KMS-11 (cell line): Measurements from ENCODE around the gene SORCS1.

Experiments used
- H2AFZ ChIP-seq: fragments of 200-600 bp; sonication (generic); 2 replicates; pipeline ENCODE4 v1.6.1; 2016; ENCODE audit warnings: antibody characterized with exemption, mixed run types, low read depth
- H3K27ac ChIP-seq: fragments of 200-600 bp; sonication (generic); 2 replicates; pipeline ENCODE4 v1.6.1; 2016; ENCODE audit warnings: mild to moderate bottlenecking, mixed run types
- H3K27me3 ChIP-seq: fragments of 200-600 bp; sonication (generic); 2 replicates; pipeline ENCODE4 v1.6.1; 2017; ENCODE audit warnings: mild to moderate bottlenecking, low read depth, mixed run types, moderate library complexity; ENCODE audit not compliant: insufficient read depth
- H3K36me3 ChIP-seq: fragments of 200-600 bp; sonication (generic); 2 replicates; pipeline ENCODE4 v1.6.1; 2017; ENCODE audit warnings: mild to moderate bottlenecking, mixed run types; ENCODE audit not compliant: insufficient read depth
- H3K4me1 ChIP-seq: fragments of 200-600 bp; sonication (generic); 2 replicates; pipeline ENCODE4 v1.6.1; 2016; ENCODE audit warnings: mild to moderate bottlenecking, low read depth, mixed run types; ENCODE audit not compliant: poor library complexity, severe bottlenecking
- H3K4me2 ChIP-seq: fragments of 200-600 bp; sonication (generic); 2 replicates; pipeline ENCODE4 v1.7.0; 2016; ENCODE audit warnings: mild to moderate bottlenecking, mixed run types
- H3K4me3 ChIP-seq: fragments of 200-600 bp; sonication (generic); IDR thresholded peaks from 2 replicates; pipeline ENCODE4 v1.6.1; 2017; ENCODE audit warnings: low read depth, low read length, mixed read lengths; ENCODE audit not compliant: insufficient read depth
- H3K79me2 ChIP-seq: fragments of 200-600 bp; sonication (generic); 2 replicates; pipeline ENCODE4 v1.6.1; 2016; ENCODE audit warnings: low read depth, mixed run types; ENCODE audit not compliant: insufficient read depth
- H3K9ac ChIP-seq: fragments of 200-600 bp; sonication (generic); 2 replicates; pipeline ENCODE4 v1.6.1; 2016; ENCODE audit warnings: mild to moderate bottlenecking, mixed run types
- H4K20me1 ChIP-seq: fragments of 200-600 bp; sonication (generic); 2 replicates; pipeline ENCODE4 v1.6.1; 2016; ENCODE audit warnings: mild to moderate bottlenecking, mixed run types; ENCODE audit not compliant: insufficient read depth
- CTCF ChIP-seq: fragments of 200-600 bp; sonication (generic); conservative IDR thresholded peaks from 2 replicates; pipeline ENCODE4 v1.6.1; 2017; ENCODE audit warnings: low read depth, mild to moderate bottlenecking, antibody characterized with exemption, low read length, moderate library complexity, mixed read lengths

The SORCS1 gene

GRCh38 chr10:106593876-106594275, 570.6 kb downstream of the SORCS1 start:
- no peaks in the 10 kb centered on the region for H3K4me1 ChIP-seq
- no peak for TF ChIP-seq CTCF
- H4K20me1 ChIP-seq = no peaks in the 10 kb centered on the region
- H3K4me2 ChIP-seq = no peak overlapping the region
- no peak overlapping the region for H2AFZ ChIP-seq
- no peak overlapping the region for H3K9ac ChIP-seq
- no peak overlapping the region for H3K27ac ChIP-seq
- H3K4me3 ChIP-seq = no peak overlapping the region
- H3K79me2 ChIP-seq = no peaks in the 10 kb centered on the region
- no peaks in the 10 kb centered on the region for H3K27me3 ChIP-seq
- no peaks in the 10 kb centered on the region for H3K36me3 ChIP-seq

- TF ChIP-seq CTCF = no peak
- H3K4me2 ChIP-seq = no peak overlapping the region
- H3K9ac ChIP-seq = no peak overlapping the region
- H3K79me2 ChIP-seq = no peaks in the 10 kb centered on the region
- no peaks in the 10 kb centered on the region for H4K20me1 ChIP-seq
- H3K27ac ChIP-seq = no peak overlapping the region
- no peaks in the 10 kb centered on the region for H3K27me3 ChIP-seq
- H2AFZ ChIP-seq = no peak overlapping the region
- no peaks in the 10 kb centered on the region for H3K4me1 ChIP-seq
- H3K36me3 ChIP-seq = no peaks in the 10 kb centered on the region
- no peak overlapping the region for H3K4me3 ChIP-seq
Measured at GRCh38 chr10:106592396-106592795, 572.1 kb downstream of the SORCS1 start.

- Histone ChIP-seq H3K9ac (no peak overlapping the region), H3K36me3 (no peaks in the 10 kb centered on the region), H4K20me1 (no peaks in the 10 kb centered on the region), H3K79me2 (no peaks in the 10 kb centered on the region), H3K4me3 (no peak overlapping the region), H3K4me1 (no peaks in the 10 kb centered on the region), H3K27ac (no peak overlapping the region), H3K27me3 (no peaks in the 10 kb centered on the region), H3K4me2 (no peak overlapping the region), H2AFZ (no peak overlapping the region)
- no peak for TF ChIP-seq CTCF
Measured at GRCh38 chr10:106582291-106582690, 582.2 kb downstream of the SORCS1 start.

- H3K4me3 ChIP-seq = no peak overlapping the region
- no peaks in the 10 kb centered on the region for H3K4me1 ChIP-seq
- H3K36me3 ChIP-seq = no peaks in the 10 kb centered on the region
- no peaks in the 10 kb centered on the region for H3K27me3 ChIP-seq
- H2AFZ ChIP-seq = no peak overlapping the region
- H3K79me2 ChIP-seq = no peaks in the 10 kb centered on the region
- H4K20me1 ChIP-seq = no peaks in the 10 kb centered on the region
- H3K27ac ChIP-seq = no peak overlapping the region
- no peak overlapping the region for H3K9ac ChIP-seq
- no peak for TF ChIP-seq CTCF
- no peak overlapping the region for H3K4me2 ChIP-seq
Measured at GRCh38 chr10:106577756-106578155, 586.8 kb downstream of the SORCS1 start.
